ENCODE measurements around the gene HSPBP1.
"Not testable (repeated sequence)": the region's sequence is repeated elsewhere in the genome, so short reads cannot be mapped to it uniquely, and the experiment has no call there.

Gene HSPBP1

DNA sequence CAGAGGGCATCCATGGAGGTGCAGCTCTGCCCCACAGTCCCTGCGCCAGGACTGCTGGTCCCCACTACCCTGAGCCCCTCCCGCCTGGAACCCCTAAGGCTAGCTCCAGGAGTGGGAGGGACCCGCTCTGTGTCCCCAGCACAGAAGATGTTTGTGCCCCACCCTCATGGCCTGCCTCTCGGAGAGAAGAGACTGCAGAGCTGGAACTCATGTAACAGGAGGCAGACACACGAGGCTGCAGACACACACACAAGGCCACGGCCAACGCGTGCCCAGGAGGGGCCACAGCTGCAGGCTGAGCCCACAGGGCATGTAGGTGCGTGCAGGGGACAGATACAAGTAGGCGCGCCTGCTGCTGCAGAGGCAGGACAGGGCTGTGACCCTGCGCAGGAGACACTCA lies 40.9 kb downstream of the HSPBP1 start:
- DNase-seq (ENCODE audit: low read depth in 2 of 2), result no peak

DNA sequence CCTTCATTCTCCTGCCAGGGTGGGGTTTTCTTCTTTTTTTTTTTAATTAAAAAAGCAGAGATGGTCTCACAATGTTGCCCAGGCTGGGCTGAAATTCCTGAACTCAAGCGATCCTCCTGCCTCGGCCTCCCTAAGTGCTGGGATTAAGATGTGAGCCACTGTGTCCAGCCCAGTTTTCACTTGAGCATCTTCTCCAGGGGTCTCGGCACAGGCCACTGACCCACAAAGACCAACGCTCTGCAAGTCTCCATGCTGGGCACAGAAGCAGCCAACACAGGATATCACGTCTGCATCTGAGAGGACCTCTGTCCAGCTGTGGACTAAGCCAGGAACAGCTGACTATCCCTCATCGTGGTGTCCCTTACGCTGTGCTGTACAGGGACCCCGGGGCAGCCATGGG lies 41.9 kb downstream of the HSPBP1 start:
- no peak for DNase-seq (ENCODE audit: low read depth in 2 of 2)

DNA sequence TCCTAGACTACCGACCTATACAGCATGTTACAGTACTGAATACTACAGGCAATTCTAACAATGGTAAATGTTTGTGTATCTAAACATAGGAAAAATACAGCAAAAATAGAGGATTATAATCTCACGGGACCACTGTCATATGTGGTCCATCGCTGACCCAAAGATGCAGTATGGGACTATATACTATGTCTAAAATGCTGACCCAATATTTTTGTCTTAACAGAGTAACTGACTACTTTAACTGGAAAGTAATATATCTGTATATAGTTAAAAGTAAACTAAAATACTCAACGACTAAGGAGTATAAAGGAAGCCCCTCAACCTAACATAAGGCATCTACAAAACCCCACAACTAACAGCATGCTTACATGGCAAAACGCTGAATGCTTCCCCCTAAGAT lies 46.9 kb downstream of the HSPBP1 start:
- no peak for DNase-seq (ENCODE audit: low read depth in 2 of 2)

DNA sequence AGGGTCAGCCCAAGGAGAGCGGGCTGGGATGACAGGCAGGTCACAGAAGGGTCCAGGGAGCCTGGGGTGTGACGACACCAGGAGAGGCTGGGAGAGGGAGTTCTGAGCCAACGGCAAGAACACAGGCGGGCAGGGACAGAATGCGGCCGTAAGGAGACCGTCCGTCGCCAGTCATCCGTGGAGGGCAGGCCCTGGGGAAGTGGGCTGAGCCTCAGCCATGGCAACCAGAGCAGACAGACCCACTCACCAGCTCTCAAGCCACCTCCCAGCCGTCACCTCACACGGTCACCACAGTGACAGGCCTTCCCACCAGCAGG lies 47.7 kb downstream of the HSPBP1 start:
- no peak for DNase-seq (ENCODE audit: low read depth in 2 of 2)

DNA sequence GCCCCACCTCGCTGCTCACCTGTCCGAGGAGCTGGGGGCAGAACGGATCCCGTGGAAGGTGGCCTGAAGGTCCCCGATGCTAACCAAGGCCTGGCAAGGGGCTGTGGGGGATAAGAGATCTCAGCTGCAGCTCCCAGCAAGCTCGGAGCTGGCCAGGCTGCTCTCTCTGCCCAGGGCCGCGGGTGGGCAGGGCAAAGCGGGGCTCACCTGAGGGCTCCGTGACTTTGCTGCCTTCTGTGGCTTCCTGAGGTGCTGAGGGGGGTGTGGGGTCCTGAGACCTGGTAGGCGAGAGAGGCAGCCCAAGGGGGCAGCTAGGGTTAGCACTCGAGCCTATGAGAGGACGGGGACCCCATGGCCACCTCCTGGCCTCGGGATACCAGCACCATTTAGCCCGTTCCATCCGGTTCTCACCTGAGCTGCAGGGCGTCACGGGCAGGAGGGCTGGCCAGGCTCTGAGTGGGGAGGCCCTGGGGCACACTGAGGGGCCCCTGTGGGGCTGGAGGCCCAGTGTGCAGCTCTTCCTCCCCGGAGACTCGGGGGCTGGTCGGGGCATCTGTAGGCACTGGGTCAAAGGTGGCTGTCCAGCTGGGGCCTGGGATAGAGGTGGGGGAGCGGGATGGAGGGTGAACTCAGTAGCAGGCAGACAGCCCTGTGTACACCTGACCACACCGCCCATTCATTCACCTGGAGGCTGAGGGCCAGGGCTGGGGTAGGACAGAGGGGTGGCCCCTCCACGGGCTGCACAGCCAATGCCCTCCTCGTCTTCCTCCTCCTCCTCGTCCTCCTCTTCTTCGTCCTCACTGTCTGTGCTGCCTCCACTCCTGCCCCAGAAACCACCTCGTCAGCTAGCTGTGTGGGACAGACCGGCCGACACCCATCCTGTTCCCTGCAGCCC lies 48.3 kb downstream of the HSPBP1 start:
- DNase-seq (ENCODE audit: low read depth in 2 of 2), result no peak

DNA sequence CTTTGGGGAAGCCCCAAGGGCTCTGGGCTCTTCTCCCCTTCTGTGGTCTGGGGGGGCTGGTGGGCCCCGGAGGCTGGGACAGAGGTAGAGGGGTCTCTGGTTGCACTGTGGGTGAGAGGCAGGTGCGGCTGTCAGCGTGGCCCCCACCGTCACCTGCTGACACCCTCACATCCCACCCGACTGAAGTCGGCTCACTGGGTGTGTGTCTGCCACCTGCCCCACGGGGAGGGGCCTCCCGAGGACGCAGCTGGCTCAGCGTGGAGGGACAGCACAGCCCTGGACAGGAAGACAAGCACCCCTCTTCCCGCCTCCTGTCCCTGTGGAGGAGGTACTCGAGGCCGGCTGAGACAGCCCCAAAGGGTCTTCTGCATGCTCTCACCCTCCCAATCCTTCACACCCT lies 49.1 kb downstream of the HSPBP1 start:
- DNase-seq (ENCODE audit: low read depth in 2 of 2), result no peak

DNA sequence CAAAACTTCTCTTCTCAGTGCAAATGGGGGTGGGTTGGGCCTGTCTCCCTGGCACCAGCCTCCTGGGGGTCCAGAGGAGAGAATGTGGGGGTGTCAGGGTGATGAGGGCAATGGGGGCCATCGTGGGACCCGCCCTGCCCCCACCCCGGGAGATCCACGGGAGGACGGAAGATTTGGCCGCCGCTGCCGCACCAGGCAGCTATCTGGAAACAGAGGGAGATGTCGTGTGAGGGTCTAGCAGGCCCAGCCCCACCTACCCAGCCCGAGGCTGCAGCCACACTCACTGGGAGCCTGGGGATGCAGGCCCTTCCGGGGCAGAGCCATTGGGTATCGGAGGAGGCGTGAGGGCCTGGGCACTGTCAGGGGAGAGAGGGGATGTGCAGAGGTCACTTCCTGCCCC lies 49.6 kb downstream of the HSPBP1 start:
- no peak for DNase-seq (ENCODE audit: low read depth in 2 of 2)

DNA sequence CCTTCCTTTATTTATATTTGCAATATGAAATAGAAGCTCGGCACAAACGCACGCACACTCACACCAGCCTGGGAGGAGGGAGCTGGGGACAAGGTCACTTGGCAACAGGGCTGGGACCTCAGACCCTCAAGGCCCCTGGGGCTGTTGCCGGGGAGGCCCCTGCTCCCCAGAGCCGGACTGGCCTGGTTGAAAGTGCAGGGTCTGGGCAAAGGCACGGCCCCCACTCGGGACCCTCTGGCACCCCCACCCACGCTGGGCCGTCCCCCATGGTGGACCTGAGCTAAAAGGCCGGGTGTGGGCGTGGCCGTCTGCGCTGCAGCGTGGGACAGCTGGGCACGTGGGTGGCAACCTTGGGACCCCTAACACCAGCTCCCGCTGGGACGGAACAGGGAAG lies 50.1 kb downstream of the HSPBP1 start:
- no peak for DNase-seq (ENCODE audit: low read depth in 2 of 2)

DNA sequence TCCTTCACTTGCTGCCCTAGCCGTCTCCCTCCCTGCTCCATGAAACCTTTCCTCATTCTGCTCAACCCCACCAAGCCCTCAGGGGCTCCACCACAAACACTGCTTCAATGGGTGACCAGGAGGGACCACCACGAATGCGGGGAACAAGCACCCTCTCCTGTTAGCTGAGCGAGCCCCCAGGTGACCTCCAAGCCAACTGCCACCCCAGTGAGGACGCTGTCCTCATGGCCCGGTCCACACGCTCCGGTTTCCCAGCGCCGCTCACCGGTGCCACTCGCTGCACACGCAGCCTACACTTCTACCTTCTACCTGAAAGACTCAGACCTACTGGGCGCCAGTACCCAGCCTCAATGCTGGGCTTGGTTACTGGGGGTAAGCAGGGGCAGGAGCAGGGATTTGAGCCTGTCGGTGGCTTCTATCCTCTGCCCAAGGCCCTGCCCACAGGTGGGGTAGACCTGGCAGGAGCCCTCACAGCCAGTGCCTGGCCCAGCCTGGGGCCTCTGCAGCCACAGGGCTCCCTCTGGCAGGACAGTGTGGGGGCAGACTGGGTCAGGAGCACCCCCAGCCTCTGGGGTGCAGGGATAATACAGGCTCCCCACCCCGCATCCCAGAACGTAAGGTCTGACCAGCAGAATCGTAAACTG lies 50.6 kb downstream of the HSPBP1 start:
- no peak for DNase-seq (ENCODE audit: low read depth in 2 of 2)

DNA sequence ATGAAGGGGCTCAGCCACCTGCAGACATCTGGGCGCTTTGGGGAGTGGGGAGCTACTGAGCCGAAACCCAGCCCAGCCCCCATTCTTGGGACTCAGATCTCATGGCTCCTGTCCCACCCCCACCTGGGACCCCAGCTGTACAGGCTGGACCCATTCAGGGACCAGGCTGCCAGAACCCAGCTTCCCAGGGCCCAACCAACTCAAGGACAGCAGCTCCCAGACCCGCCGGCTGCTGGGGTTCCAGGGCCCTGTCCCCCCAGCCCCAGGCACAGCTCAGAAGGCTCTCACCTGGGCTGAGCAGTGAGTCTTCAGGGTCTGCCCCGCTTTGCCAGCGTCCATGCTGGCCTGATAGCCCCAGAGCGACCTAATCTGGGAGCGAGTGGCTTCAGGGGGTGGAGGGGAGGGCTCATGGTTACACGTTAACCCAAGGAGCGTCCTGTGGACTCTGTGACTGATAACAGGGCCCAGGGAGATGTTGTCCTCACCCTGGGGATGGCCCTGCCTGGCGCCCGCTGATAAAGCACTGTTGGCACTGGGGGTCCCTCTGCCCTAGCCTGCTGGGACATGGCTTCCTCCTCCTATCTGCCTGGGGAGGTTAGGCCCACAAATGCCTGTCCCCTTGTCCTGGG lies 51.4 kb downstream of the HSPBP1 start, which contains the start of gene TMEM86B:
Gene TMEM86B (minus strand): TSS at position 361 of the 629 bp plus-strand sequence. CDS start 22 bp downstream, at position 339.
- DNase-seq (ENCODE audit: low read depth in 2 of 2), result no peak

DNA sequence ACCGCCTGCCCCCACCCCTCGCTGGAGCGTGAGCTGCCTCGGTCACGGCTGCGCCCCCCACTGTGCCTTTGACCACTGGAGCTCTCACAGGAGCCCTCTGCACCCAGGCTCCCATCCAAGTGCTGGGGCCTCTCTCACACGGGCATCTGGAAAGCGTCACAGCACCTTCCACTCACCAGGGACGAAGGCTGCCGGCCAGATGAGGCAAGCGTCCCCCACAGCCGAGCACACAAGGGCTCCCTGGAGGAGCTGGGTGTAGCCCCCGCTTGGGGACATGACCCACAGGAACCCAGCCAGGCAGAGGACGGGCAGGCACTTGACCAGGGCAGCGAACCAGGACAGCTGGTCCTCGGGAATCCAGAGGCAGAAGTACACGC lies 51.9 kb downstream of the HSPBP1 start:
- DNase-seq (ENCODE audit: low read depth in 2 of 2), result no peak

DNA sequence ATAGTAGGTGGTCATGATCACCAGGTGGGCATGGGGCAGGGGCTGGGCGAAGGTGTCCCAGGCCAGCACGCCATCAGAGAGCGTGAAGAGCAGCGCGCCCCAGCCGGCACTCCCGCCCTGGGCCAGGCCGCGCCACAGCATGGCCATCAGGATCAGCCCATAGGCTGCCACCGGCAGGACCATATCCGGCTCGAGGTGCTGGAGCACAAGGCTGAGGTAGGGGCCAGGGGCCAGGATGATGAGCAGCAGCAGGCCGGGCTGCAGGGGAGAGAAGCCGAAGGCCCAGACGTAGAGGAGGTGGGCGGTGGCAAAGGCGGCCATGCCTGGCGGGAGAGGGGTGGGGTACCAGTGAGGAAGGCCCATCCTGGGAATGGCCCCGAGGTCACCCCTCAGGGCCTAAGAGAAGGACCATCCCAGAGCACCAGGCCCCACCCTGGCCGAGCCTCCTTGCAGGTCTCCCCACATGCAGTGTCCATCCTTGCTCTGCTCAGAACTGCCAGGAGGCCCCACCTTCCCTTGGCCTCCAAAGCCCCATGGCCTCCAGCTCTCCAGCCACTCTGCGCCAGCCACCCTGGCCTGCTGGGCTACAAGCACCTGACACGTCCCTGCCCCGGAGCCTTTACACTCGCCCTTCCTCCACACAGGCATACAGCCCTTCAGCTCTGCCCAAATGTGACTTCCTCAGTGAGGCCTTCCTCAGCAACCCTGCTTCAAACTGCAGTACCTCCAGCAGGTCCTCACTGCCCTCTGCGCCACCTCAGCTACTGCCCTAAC lies 52.5 kb downstream of the HSPBP1 start:
- no peak for DNase-seq (ENCODE audit: low read depth in 2 of 2)

DNA sequence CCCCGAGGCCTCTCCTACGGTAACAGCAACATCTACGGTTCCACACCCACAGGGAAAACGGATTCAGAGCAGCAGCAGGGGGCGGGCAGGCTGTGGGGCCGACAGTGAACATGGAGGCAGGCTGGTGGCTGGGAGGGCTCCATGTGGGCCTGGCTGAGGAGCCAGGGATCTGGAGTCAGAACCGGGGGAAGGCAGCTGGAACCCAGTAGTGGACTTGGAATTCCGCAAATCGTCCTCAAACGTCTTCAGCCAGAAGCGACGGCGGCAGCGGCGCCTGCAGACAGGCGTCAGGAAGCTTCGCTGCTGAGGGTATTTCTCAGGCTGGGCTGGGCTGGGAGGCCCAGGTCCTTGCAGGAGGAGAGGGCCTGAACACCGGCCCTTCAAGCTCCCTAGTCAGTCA lies 53.1 kb downstream of the HSPBP1 start:
- DNase-seq (ENCODE audit: low read depth in 2 of 2), result no peak

DNA sequence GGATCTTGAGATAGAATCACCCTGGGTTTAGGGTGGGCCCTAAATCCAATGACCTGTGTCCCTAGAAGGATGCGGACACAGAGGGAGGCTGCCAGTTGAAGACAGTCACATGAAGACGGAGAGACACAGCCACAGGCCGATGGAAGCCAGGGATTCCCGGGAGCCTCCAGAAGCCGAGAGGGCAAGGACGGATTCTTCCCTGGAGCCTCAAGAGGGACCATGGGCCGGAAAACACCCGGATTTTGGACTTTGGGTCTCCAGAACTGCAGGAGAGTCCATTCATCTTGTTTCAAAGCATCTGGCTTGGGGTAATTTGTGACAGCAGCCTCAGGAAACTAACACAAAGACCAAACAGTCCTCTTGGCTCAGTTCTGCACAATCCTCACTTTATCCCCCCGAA lies 53.6 kb downstream of the HSPBP1 start:
- no peak for DNase-seq (ENCODE audit: low read depth in 2 of 2)

DNA sequence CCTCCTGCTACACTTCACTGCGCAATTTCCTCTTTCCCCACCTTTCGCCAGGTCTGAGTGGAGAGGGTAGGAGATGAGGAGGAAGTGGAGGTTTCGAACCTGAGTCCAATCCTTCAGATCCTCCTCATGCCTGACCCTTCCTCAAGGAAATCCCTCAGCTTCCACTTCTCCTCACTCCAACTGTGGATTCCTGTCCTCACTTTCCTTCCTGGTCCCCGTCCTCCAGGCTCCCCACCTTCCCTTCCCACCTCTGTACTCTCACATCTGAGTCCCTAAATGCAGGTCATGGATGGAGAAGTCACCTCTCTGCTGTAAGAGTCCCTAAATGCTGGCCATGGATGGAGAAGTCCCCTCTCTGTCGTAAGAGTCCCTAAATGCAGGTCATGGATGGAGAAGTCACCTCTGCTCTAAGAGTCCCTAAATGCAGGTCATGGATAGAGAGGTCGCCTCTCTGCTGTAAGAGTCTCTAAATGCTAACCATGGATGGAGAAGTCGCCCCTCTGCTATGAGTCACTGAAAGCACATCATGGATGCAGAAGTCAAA lies 54.4 kb downstream of the HSPBP1 start:
- DNase-seq (ENCODE audit: low read depth in 2 of 2), result no peak

DNA sequence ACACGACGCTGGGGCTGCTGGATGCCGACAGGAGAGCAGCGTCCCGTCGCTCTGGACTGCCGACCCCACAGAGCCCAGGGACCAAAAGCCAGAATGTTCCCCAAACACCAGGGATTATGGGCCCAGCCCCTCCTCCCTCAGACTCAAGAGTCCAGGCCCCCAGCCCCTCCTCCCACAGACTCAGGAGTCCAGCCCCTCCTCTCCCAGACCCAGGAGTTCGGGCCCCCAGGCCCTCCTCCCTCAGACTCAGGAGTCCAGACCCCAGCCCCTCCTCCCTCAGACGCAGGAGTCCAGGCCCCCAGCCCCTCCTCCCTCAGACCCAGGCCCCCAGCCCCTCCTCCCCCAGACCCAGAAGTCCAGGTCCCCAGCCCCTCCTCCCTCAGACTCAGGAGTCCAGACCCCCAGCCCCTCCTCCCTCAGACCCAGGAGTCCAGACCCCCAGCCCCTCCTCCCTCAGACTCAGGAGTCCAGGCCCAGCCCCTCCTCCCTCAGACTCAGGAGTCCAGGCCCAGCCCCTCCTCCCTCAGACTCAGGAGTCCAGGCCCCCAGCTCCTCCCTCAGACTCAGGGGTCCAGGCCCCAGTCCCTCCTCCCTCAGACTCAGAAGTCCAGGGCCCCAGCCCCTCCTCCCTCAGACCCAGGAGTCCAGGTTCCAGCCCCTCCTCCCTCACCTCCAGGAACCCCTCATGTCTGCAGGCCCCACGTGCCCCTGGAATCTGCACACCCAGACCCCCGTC lies 55.1 kb downstream of the HSPBP1 start:
- DNase-seq (ENCODE audit: low read depth in 2 of 2), result not testable (repeated sequence)

DNA sequence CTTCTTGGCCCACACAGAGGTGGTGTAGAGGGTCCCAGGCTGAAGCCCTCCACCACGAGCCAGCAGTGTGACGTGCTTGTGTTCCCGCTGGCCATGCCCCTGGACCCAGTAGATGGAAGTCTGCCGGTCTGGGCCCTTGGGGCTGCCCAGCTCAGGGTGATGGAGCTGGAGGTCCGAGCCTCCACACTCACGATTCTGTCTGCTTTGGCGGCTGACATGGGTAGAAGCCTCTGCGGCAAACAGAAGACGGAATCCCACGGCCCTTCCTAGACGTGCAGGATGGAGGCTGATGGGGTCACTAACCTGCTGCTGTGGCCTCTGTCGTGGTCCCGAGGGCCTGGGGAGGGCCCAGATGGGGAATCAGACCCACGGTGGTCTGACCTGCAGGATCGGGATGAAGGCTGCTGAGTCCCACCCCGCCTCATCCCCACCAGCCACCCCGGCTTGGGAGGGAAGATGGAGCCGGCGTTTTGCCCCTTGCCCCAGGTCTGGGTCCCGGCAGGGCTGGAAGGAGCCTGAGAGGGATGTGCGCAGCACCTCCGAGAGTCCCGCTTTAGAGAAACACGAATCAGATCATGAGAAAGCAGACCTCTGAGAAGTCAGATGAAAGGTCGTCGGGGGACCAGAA lies 55.8 kb downstream of the HSPBP1 start:
- DNase-seq (ENCODE audit: low read depth in 2 of 2), result no peak

DNA sequence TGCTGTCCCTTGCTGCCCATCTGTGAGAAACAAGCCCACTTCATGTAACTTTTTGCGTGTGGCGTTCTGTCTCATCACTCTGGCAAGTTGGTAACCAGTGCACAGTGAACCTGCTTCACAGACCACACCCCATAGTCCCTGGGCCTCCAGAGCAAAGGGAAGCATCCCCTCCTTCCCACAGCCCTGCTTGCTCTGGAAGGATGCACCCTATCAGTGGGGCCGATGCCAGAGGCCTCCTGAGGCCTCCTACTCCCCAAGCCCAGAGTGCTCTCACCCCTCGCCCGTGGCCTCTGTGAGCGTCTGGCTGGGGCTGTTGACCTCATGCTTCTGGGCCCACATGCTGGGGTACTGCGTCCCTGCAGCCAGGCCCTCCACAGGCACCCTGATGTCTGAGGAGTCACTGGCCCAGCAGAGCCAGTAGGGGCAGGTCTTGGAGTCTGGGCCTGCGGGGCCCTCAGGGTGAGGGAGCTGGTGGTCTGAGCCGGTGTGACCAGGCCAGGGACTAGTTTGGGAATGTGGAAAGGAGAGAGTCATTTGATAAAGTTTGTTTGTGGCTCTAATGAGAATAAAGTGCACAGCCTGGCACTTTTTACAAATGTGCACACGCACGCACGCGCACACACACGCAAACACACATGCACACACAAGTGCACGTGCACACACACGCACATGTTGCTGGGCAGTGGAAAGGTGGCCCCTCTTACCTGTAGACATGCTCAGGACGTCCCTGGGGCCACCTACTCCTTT lies 56.4 kb downstream of the HSPBP1 start:
- DNase-seq (ENCODE audit: low read depth in 2 of 2), result no peak

DNA sequence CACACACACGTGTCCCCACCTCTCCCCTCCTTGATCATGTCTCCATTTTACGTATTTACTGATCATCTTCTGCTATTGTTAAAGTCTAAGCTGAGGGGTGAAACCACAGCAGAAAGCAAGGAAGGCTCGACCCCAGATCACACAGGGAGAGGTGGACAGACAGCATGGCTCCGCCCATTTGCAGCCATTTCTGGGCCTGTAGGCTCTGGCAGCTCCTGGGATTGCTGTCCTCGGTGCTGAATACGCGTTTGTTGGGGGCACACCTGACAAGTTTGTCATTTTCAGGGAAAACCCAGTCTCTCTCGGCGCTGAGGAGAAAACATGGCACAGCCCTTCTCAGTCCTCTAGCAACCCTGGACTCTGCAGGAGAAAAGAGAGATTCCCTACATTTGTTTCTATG lies 59.4 kb downstream of the HSPBP1 start:
- no peak for DNase-seq (ENCODE audit: low read depth in 2 of 2)

All from fibroblast of skin of left quadriceps (primary cell).